Loucy (cell line): Measurements from ENCODE around the gene SRSF7.

Source experiments
- EZH2phosphoT487 ChIP-seq: fragments of 200-600 bp; IDR thresholded peaks from 2 replicates; pipeline ENCODE4 v1.6.1; 2018; ENCODE audit warnings: antibody characterized with exemption, mild to moderate bottlenecking, moderate library complexity, borderline replicate concordance
- TF ChIP-seq, protein P1 (sequence below): fragments of 200-600 bp; sonication (generic); conservative IDR thresholded peaks from 2 replicates; pipeline ENCODE4 v1.5.1; 2014; ENCODE audit warnings: mild to moderate bottlenecking, antibody characterized with exemption, low read length

DNA sequence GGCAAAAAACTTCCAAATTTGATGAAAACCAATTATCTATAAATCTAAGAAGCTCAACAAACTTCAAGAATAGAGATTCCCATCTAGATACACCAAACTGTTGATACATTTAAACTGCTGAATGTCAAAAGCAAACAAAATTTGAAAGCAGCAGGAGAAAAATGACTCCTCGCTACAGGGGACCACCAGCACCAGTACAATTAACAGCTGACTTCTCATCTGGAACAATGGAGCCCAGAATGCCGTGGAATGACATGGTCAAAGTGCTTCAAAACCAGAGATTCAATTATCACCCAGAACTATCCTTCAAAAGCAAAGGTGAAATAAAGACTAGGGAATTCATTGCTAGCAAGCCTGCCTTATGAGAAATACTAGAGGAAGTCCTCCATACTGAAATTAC is 11.6 kb downstream of the SRSF7 start:
- TF ChIP-seq, protein P1, sequence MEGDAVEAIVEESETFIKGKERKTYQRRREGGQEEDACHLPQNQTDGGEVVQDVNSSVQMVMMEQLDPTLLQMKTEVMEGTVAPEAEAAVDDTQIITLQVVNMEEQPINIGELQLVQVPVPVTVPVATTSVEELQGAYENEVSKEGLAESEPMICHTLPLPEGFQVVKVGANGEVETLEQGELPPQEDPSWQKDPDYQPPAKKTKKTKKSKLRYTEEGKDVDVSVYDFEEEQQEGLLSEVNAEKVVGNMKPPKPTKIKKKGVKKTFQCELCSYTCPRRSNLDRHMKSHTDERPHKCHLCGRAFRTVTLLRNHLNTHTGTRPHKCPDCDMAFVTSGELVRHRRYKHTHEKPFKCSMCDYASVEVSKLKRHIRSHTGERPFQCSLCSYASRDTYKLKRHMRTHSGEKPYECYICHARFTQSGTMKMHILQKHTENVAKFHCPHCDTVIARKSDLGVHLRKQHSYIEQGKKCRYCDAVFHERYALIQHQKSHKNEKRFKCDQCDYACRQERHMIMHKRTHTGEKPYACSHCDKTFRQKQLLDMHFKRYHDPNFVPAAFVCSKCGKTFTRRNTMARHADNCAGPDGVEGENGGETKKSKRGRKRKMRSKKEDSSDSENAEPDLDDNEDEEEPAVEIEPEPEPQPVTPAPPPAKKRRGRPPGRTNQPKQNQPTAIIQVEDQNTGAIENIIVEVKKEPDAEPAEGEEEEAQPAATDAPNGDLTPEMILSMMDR = no peak
- no peak for TF ChIP-seq EZH2phosphoT487
